ENCODE measurements around the gene FOXS1.

Gene FOXS1

DNA sequence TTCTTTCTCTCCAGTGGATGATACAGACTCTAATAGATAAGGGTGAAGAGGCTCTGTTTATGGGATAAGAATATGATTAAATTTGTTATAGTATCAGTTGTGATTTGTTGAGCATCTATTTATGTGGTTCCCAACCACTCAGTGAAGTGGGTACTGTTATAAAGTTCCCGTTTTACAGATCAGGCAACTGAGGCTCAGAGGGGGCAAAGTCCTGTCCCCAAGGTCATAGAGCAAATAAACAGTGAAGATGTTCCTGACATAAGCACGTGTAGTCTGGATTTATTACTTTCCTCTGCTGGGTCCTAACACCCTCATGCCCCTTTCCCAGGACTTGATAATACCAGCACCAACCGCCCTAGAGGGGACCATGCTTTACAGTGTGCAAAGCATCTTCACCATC, 20.8 kb upstream of the FOXS1 start:
- no peaks in the 10 kb centered on the region for H3K36me3 ChIP-seq (ENCODE audit: control insufficient read depth, low read length)

DNA sequence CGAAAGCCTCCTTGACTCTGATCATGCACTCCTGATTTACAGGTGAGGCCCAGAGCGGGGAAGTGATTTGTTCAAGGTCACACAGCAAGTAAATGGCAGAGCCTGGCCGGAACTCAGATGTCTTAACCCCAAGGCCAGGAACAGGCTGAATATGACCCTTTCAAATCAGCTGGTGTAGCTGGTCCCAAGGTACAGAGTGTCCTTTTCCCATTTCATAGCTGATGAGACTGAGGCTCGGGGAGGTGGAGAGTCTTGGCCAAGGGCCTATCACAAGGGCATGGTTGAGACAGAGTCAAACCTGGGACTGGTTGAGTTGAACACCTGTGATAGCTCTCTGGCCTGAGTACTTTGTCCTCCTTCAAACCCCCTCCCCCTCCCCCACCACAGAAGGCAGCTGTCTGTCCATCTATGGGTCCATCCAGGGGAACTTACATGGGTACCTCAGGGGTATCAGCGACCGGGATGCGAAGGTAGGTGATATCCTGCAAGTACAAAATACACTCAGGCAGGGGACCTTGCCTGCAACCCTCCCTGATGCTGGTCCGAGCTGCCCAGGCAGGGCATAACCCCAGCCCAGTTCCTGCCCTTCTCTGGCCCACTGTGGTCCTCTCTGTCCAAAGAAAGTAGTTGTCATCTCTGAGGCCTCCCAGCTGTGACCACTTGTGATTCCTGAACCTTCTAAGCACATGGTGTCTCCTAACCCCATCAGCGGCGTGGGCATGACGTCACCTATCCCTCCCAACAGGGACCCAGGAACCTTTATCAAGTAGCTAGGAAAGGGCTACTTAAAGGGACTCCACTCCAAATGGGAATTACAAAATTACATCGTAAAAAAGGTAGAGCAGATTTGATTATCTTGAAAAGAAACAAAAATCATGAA, 19.4 kb upstream of the FOXS1 start:
- peaks cover 19% of the 10 kb centered on the region for H3K4me1 ChIP-seq (ENCODE audit: control insufficient read depth, low read length)

More for the DNA sequence above, 20.8 kb upstream of the FOXS1 start:
- no peak overlapping the region for H3K27ac ChIP-seq (ENCODE audit: low read depth, low read length)
- H3F3A ChIP-seq (ENCODE audit: control insufficient read depth, insufficient read depth) = no peaks in the 10 kb centered on the region; the same call in 1 of the 2 replicates
- peaks cover 34% of the 10 kb centered on the region for H3K27me3 ChIP-seq (ENCODE audit: control insufficient read depth, low read length)
- no peaks in the 10 kb centered on the region for H4K20me1 ChIP-seq (ENCODE audit: control insufficient read depth, insufficient read depth, low read depth, low read length)
- H3K9me3 ChIP-seq (ENCODE audit: control insufficient read depth, insufficient read depth, low read length) = no peaks in the 10 kb centered on the region
- H3K9me2 ChIP-seq (replicated peaks; ENCODE audit: control insufficient read depth, low read length) = no peaks in the 10 kb centered on the region
- TF ChIP-seq, protein P1, sequence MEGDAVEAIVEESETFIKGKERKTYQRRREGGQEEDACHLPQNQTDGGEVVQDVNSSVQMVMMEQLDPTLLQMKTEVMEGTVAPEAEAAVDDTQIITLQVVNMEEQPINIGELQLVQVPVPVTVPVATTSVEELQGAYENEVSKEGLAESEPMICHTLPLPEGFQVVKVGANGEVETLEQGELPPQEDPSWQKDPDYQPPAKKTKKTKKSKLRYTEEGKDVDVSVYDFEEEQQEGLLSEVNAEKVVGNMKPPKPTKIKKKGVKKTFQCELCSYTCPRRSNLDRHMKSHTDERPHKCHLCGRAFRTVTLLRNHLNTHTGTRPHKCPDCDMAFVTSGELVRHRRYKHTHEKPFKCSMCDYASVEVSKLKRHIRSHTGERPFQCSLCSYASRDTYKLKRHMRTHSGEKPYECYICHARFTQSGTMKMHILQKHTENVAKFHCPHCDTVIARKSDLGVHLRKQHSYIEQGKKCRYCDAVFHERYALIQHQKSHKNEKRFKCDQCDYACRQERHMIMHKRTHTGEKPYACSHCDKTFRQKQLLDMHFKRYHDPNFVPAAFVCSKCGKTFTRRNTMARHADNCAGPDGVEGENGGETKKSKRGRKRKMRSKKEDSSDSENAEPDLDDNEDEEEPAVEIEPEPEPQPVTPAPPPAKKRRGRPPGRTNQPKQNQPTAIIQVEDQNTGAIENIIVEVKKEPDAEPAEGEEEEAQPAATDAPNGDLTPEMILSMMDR (IDR thresholded peaks at IDR 0.05; ENCODE audit: low read depth, low read length, poor library complexity, severe bottlenecking) = no peak
- TF ChIP-seq EZH2phosphoT487 (IDR thresholded peaks at IDR 0.05; ENCODE audit: borderline replicate concordance, low read length) = no peak
- peaks cover 26% of the 10 kb centered on the region for H3K4me1 ChIP-seq (ENCODE audit: control insufficient read depth, low read length)
- H3K4me3 ChIP-seq (ENCODE audit: low read length) = no peak overlapping the region
- H3K4me2 ChIP-seq (ENCODE audit: low read length) = no peak overlapping the region
- H3K79me2 ChIP-seq (ENCODE audit: control insufficient read depth, low read length) = no peaks in the 10 kb centered on the region

DNA sequence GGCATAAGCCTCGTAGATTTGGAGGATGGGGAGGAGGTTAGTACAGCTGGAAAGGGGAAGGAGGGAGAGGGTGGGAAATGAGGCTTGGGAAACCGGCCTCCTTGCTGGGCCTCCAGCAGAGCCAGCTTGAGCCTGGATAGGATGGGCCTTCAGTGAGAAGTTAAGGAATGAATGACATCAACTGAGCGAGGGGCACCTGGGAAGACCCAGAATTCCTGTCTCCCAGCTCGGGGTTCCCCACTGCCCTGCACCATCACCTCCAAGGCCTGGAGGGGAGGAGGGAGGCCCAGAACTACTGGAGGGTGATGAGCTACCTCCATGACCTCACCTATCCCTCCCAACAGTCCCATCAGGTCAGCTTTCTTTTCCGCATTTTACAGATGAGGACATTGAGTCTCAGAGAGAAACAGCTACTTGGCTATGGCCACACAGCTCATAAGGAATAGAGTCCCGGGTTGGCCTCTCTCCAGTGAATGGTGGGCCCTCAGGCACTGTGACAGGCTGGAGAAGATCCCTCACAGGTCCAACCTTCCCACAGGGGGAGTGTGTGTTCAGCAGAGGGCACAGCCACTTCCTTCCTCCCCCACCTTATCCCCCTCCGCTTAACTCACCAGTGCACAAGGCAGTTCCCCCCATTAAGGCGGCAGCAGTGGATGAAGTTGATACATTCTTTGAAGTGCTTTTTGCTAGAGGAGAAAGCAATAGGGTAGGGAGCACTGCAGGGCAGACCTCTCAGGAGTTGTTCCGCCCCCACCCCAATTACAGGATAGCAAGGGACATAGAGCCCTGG, 18.1 kb upstream of the FOXS1 start:
- Histone ChIP-seq H3K27me3 (ENCODE audit: control insufficient read depth, low read length) (peaks cover 34% of the 10 kb centered on the region), H3F3A (ENCODE audit: control insufficient read depth, insufficient read depth) (no peaks in the 10 kb centered on the region), H4K20me1 (ENCODE audit: control insufficient read depth, insufficient read depth, low read depth, low read length) (no peaks in the 10 kb centered on the region), H3K27ac (ENCODE audit: low read depth, low read length) (no peak overlapping the region), H3K79me2 (ENCODE audit: control insufficient read depth, low read length) (no peaks in the 10 kb centered on the region), H3K4me2 (ENCODE audit: low read length) (no peak overlapping the region), H3K9me2 (replicated peaks; ENCODE audit: control insufficient read depth, low read length) (no peaks in the 10 kb centered on the region), H3K4me3 (ENCODE audit: low read length) (no peak overlapping the region), H3K9me3 (ENCODE audit: control insufficient read depth, insufficient read depth, low read length) (no peaks in the 10 kb centered on the region), H3K36me3 (ENCODE audit: control insufficient read depth, low read length) (no peaks in the 10 kb centered on the region), H3K4me1 (ENCODE audit: control insufficient read depth, low read length) (peaks cover 7% of the 10 kb centered on the region)
- TF ChIP-seq, protein P1 (IDR thresholded peaks at IDR 0.05; ENCODE audit: low read depth, low read length, poor library complexity, severe bottlenecking) = no peak
- no peak for TF ChIP-seq EZH2phosphoT487 (IDR thresholded peaks at IDR 0.05; ENCODE audit: borderline replicate concordance, low read length)

More for the DNA sequence above, 19.4 kb upstream of the FOXS1 start:
- Histone ChIP-seq H3K27me3 (ENCODE audit: control insufficient read depth, low read length) (peaks cover 34% of the 10 kb centered on the region), H3K79me2 (ENCODE audit: control insufficient read depth, low read length) (no peaks in the 10 kb centered on the region), H3K9me3 (ENCODE audit: control insufficient read depth, insufficient read depth, low read length) (no peaks in the 10 kb centered on the region), H3K4me2 (ENCODE audit: low read length) (no peak overlapping the region), H3K36me3 (ENCODE audit: control insufficient read depth, low read length) (no peaks in the 10 kb centered on the region), H3F3A (ENCODE audit: control insufficient read depth, insufficient read depth) (no peaks in the 10 kb centered on the region), H4K20me1 (ENCODE audit: control insufficient read depth, insufficient read depth, low read depth, low read length) (no peaks in the 10 kb centered on the region), H3K4me3 (ENCODE audit: low read length) (no peak overlapping the region), H3K9me2 (replicated peaks; ENCODE audit: control insufficient read depth, low read length) (no peaks in the 10 kb centered on the region), H3K27ac (ENCODE audit: low read depth, low read length) (no peak overlapping the region)
- no peak for TF ChIP-seq EZH2phosphoT487 (IDR thresholded peaks at IDR 0.05; ENCODE audit: borderline replicate concordance, low read length)
- TF ChIP-seq, protein P1 (IDR thresholded peaks at IDR 0.05; ENCODE audit: low read depth, low read length, poor library complexity, severe bottlenecking) = no peak
